Effector CD4-positive, alpha-beta T cell (primary cell): Measurements from ENCODE around the gene DCUN1D4.
"Not testable (repeated sequence)": the region's sequence is repeated elsewhere in the genome, so short reads cannot be mapped to it uniquely, and the experiment has no call there.

Experiments used
- DNase-seq: peaks from one replicate; pipeline ENCODE4 v3.0.0-alpha.2; 2020

DCUN1D4 gene

GRCh38 chr4:51895816-51896408 lies 53.0 kb downstream of the DCUN1D4 start:
- DNase-seq, result peak; percentile 13

GRCh38 chr4:51901363-51901762 lies 58.4 kb downstream of the DCUN1D4 start:
- no peak for DNase-seq

GRCh38 chr4:51906167-51906958 lies 63.4 kb downstream of the DCUN1D4 start:
- DNase-seq, result no peak

- no peak for DNase-seq
Observed at GRCh38 chr4:51907006-51907669, 64.2 kb downstream of the DCUN1D4 start.

GRCh38 chr4:51909236-51909703 lies 66.3 kb downstream of the DCUN1D4 start:
- DNase-seq, result no peak

GRCh38 chr4:51918251-51918650 lies 75.3 kb downstream of the DCUN1D4 start:
- no peak for DNase-seq

GRCh38 chr4:51923343-51923742 lies 80.4 kb downstream of the DCUN1D4 start:
- no peak for DNase-seq

- no peak for DNase-seq
Observed at GRCh38 chr4:51925307-51925706, 82.4 kb downstream of the DCUN1D4 start.

GRCh38 chr4:51930557-51930956 lies 87.6 kb downstream of the DCUN1D4 start:
- no peak for DNase-seq

GRCh38 chr4:51931461-51931860 lies 88.5 kb downstream of the DCUN1D4 start:
- no peak for DNase-seq

- no peak for DNase-seq
Observed at GRCh38 chr4:51932261-51932660, 89.3 kb downstream of the DCUN1D4 start.

GRCh38 chr4:51932684-51933083 lies 89.7 kb downstream of the DCUN1D4 start:
- no peak for DNase-seq

GRCh38 chr4:51940460-51940859 lies 97.5 kb downstream of the DCUN1D4 start:
- not testable (repeated sequence) for DNase-seq

- DNase-seq, result no peak
Observed at GRCh38 chr4:51942108-51942832, 99.3 kb downstream of the DCUN1D4 start.

- DNase-seq, result no peak
Observed at GRCh38 chr4:51942833-51943215, 99.9 kb downstream of the DCUN1D4 start.

GRCh38 chr4:51943221-51943620 lies 100.3 kb downstream of the DCUN1D4 start:
- no peak for DNase-seq

- DNase-seq, result no peak
Observed at GRCh38 chr4:51958199-51958968, 115.4 kb downstream of the DCUN1D4 start.

- no peak for DNase-seq
Observed at GRCh38 chr4:51960486-51960885, 117.5 kb downstream of the DCUN1D4 start.

- DNase-seq, result no peak
Observed at GRCh38 chr4:51963841-51964517, 121.0 kb downstream of the DCUN1D4 start.

- DNase-seq, result no peak
Observed at GRCh38 chr4:51965862-51966261, 122.9 kb downstream of the DCUN1D4 start.
